HG02623 (cell line): ENCODE results near the gene SCIN.
"Not testable (repeated sequence)": the region's sequence is repeated elsewhere in the genome, so short reads cannot be mapped to it uniquely, and the experiment has no call there.

Experiments used
- ATAC-seq: cut with Tn5 transposase; IDR thresholded peaks from one replicate; pipeline ENCODE4 v1.9.1; 2021; ENCODE audit warnings: moderate library complexity; ENCODE audit not compliant: unreplicated experiment

Gene SCIN

DNA sequence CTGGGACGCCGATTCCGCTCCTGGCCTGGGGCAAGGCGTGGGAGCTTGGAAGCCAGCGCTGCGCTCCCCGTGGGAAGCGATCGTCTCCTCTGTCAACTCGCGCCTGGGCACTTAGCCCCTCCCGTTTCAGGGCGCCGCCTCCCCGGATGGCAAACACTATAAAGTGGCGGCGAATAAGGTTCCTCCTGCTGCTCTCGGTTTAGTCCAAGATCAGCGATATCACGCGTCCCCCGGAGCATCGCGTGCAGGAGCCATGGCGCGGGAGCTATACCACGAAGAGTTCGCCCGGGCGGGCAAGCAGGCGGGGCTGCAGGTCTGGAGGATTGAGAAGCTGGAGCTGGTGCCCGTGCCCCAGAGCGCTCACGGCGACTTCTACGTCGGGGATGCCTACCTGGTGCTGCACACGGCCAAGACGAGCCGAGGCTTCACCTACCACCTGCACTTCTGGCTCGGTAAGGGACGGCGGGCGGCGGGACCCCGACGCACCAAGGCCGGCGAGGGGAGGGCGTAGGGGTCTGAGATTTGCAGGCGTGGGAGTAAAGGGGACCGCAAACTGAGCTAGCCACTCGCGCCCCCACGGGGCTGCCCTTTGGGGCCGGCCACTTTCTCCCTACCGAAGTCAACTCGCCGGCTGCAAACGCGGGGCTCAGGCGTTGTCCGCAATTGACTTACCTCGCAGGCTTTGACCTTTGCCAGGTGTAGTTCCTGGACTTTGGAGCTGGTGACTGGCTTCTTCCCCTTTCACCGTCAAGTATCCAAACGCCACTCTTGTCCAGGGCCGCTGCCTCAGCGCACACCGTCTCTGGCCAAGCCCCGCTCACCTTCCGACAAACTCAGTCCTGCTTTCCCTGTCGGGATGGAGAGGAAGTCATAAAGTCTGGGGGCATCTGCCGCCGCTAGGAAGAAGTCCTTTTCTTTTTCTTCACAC is at the start of gene SCIN:
Gene SCIN (plus strand): TSS at position 187 of the 928 bp plus-strand sequence. CDS start 67 bp downstream, at position 254.
- ATAC-seq = no peak

DNA sequence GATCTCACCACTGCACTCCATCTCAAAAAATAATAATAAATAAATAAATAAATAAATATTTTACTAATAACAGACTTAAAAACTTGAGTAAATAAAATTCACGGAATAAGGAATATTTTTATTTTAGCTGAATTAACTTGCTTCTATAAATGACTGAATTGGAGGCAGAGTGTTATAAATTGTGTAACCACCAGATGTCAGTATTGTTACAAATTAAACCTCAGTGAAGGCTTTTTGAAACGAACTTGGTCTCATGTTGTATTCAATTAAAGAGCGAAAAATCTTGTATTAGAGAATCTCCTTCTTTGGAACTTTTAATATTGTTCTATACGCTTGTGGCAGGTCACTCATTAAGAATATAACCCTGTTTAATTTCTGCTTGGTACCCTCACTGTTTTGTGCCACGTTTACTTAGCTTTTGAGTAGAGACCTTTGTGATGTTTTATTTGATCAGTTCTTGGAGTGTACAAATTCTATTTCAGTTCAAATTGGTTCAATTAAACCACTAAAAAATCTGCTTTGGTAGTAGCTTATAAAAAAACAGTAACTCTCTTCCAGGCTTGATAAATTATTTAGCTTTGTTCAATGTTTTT is 45.6 kb upstream of the SCIN start:
- no peak for ATAC-seq

DNA sequence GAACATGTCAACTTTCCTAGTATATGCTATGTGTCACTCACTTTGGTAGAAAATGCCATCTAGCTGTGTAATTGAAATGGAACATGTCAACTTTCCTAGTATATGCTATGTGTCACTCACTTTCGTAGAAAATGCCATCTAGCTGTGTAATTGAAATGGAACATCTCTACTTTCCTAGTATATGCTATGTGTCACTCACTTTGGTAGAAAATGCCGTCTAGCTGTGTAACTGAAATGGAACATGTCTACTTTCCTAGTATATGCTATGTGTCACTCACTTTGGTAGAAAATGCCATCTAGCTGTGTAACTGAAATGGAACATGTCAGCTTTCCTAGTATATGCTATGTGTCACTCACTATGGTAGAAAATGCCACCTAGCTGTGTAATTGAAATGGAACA is 43.8 kb upstream of the SCIN start:
- not testable (repeated sequence) for ATAC-seq

DNA sequence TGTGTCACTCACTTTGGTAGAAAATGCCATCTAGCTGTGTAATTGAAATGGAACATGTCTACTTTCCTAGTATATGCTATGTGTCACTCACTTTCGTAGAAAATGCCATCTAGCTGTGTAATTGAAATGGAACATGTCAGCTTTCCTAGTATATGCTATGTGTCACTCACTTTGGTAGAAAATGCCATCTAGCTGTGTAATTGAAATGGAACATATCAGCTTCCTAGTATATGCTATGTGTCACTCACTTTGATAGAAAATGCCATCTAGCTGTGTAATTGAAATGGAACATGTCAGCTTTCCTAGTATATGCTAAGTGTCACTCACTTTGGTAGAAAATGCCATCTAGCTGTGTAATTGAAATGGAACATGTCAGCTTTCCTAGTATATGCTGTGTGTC is 42.9 kb upstream of the SCIN start:
- ATAC-seq = not testable (repeated sequence)

DNA sequence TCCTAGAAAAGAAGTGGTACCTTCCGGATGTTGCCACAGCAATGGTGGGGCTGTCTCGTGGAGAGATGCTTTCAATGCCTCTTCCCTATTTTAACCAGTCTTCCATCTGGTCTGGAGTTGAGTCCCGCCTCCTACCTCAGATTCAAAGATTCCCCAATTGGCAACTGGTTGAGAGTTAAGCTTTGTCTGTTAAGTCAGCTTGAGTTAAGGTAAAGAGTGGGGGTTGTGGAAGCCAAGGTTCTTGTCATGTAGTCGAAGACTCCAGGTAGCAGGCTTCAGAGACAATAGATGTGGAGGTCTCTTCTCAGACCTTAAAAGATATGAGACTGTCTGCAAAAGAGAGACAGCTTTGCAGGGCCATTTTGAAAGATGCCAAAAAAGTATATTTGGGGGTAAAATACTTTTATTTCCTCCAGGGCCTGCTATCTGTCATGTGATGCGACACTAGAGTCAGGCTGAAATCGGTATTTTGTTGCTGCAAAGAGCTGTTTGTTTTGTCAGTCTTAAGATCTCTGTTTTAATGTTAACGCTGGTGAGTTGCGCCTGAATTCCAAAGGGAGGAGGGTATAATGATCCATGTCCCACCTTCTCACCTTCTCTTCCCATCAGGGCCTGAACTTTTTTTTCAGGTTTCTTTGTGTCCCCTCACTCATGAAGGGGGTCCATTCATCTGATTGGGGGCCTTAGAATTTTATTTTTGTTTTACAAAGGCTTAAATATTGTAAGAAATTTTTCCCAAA is 40.4 kb upstream of the SCIN start:
- no peak for ATAC-seq

DNA sequence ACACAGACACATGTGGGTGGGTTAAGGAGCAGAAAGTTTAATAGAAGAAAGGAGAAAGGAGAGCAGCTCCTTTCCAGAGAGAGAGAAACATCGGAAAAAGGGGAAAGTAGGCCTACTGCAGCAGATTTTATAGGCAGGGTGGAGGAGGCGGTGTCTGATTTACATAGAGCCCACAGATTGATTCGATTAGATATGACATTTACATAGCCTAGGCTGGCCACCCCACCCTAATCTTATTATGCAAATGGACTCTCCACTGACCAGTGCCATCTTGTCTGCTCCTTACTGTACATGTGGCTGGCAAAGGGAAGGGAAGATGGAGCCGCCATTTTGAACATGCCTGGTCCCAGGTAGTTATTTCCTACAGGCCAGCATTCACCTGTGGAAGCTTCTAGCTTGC is 38.7 kb upstream of the SCIN start:
- ATAC-seq = no peak

DNA sequence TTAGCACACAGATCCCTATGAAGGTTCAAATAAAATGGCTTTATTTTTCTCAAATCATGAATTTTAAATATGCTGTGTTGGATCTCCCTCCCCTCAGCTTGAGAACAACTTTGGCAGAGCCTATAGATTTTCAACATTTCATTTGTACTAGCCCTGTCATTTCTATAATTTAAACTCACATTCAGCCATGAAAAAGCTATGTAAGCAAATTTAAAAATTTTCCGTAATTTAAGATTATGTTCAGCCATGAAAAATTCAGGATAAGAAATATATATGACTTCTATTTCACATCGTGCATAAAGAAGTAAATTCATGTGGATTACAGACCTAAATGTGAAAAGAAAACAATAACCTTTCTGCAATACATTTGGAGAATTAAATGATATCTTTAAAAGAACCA is 36.5 kb upstream of the SCIN start:
- ATAC-seq = no peak

DNA sequence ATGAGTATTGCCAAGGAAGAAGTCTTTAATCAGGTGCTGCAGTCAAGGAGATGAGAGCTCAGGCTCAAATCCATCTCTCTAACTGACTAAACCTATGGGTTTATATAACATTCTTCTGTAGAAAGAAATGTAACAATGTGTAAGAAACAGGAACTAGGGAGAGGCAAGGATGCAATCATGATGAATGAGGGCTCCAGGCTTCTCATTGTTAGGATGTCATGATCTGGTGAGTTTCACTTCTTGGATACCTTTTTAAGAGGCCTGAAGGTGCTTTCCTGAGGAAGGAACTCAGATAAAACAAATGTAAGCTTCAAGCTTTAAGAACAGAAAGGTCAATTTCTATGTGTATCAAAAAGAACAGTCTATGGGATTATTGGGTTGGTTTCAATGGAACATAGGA is 30.8 kb upstream of the SCIN start:
- no peak for ATAC-seq

DNA sequence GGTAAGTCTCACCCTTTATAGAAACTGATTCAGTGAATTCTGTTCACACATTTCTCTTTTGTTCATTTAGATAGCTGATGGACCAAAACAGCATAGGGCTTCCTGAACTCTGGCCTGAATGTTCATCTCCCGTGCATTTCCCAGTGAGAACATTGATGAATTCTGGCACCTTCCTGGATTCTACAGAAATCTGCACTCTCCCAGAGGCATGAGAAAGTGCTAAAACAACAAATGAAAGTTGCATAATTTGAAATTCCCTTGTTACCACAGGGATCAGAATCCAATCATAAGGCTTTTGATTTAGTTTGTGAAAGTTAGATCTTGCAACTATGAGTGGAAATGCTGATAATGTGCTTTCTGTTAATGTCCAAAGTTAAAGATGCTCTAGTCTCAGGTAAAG is 29.7 kb upstream of the SCIN start:
- no peak for ATAC-seq

DNA sequence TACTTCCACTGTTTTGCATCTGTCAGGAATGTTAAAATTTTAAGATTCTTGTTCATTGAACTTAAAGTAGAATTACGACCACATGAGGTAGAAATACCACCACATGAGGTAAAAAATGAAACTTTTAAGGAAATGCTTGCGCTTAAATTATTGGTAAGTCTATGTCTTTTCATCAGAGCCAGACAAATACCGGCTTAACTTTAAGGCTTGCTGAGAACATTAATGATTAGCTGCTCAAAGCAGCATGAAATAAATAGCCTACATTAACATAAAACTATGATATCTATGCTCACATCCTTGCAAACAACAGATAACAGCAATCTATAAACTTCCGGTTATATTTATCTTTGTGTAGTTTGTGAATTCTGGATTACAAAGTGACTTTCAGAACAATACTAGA is 26.9 kb upstream of the SCIN start:
- ATAC-seq = no peak

DNA sequence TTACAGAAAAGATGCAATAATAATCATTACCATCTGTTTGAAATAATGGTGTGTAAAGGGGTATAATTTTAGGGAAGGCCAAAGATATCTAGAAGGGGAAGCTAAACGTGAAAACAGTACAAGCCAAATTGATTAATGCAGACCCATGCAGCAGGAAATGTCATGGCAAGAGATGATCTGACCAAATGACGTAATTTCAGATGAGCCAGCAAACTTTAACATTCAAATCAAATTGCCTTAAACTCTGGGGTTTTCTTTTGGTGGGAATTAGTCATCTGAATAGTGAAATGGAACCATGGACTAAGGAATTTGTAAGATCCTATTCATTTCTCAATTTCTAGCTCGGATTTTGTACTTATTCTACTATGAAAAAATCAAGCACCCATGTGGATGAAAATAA is 21.4 kb upstream of the SCIN start:
- ATAC-seq = no peak

DNA sequence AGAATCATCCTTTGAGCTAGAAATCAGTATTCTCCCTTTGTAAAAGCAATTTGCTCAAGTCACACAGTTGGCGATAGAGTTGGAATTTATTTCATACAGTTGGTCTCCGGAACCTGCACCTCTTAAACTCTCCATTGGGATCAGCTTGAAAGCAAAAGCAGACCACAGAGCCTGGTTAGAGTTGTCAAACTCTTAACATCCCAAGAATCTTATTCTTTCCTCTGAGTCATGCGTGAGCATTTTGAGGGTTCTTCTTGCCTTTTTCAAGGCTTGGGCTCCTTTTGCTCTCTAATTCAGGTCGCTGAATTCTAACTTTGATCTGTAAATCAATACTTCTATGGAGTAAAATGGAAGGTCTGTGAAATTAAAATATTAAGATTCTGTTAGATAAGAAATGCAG is 19.6 kb upstream of the SCIN start:
- no peak for ATAC-seq

DNA sequence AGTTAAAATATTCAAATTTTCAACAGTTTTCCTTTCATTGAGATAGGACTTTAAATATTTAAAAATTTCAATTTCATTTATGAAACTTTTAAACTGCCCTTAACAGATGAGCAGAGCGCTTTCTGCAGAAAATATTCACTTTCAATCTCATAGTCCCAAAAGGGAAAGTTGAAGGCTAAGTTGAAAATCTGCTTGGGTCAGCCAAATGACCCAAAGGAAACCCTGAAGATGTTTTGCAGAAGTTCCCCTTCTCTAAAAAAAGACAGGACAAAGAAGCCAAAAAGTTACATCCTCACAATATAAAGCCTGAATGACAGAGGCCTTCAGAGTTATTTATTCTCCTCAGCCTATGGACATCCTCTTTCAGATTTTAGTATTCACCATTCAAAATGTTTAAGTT is 17.6 kb upstream of the SCIN start:
- no peak for ATAC-seq

DNA sequence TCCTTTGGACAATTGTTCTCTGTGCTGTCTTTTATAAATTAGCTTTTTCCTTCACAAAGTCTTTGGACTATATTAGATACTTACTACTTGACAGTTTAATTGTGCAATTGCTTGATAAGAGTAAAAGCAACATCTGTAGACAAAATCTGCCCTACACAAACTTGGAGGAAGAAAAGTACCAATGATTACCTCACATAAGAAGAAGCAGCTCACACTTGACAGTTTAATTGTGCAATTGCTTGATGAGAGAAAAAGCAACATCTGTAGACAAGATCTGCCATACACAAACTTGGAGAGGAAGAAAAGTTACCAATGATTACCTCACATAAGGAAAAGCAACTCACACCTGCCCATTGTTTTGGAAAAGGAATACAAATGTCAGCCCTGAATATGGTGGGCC is 17.1 kb upstream of the SCIN start:
- ATAC-seq = no peak

DNA sequence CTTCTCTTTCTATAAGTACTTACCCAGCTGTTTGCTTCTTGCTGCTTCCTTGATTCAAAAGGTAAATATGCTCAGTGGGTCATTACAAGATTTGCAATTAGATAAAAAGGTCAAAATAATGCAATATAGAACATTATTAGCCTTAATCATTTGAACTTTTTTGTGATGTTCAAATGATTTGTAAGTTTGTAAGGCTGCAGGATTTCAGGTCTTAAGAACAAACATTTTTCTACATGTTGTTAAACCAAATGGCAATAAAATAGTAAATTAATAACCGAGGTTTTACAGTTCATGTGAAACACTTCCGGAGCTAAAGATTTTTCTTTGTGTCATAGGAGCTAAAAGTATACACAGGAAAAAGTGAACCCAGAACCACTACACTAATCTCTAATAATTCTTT is 16.2 kb upstream of the SCIN start:
- no peak for ATAC-seq

DNA sequence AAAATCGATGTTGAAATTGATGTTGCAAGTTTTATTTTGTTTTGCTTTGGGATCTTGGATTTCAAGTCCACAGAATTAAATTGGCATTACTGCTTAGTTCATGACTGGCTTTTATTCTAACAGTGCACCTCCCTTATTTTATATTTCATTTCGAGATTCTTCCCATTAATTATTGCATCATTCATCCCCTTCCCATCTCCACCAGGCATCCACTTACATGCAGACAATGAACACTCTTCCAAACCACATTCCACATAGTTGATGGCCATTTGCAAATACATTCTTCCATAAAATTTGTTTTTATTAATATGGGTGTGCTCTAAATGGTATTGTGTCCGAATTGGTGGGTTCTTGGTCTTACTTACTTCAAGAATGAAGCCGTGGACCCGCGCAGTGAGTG is 15.6 kb upstream of the SCIN start:
- ATAC-seq = no peak

DNA sequence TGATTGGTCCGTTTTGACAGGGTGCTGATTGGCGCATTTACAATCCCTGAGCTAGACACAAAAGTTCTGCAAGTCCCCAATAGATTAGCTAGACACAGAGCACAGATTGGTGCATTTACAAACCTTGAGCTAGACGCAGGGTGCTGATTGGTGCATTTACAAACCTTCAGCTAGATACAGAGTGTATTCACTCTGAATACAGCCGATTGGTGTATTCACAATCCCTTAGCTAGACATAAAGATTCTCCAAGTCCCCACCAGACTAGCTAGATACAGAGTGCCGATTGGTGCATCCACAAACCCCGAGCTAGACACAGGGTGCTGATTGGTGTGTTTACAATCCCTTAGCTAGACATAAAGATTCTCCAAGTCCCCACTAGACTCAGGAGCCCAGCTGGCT is 14.8 kb upstream of the SCIN start:
- ATAC-seq = not testable (repeated sequence)

DNA sequence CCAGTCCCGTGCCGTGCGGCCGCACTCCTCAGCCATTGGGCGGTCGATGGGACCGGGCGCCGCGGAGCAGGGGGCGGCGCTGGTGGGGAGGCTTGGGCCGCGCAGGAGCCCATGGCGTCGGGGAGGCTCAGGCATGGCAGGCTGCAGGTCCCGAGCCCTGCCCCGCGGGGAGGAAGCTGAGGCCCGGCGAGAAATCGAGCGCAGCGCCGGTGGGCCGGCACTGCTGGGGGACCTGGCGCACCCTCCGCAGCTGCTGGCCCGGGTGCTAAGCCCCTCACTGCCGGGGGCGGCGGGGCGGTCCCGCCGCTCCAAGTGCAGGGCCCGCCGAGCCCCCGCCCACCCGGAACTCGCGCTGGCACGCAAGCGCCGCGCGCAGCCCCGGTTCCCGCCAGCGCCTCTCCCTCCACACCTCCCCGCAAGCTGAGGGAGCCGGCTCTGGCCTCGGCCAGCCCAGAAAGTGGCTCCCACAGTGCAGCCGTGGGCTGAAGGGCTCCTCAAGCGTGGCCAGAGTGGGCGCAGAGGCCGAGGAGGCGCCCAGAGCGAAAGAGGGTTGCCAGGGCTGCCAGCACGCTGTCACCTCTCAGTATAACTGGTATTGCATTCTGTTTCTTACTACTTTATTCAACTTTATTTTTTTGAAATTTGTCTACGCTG is 14.3 kb upstream of the SCIN start:
- not testable (repeated sequence) for ATAC-seq

DNA sequence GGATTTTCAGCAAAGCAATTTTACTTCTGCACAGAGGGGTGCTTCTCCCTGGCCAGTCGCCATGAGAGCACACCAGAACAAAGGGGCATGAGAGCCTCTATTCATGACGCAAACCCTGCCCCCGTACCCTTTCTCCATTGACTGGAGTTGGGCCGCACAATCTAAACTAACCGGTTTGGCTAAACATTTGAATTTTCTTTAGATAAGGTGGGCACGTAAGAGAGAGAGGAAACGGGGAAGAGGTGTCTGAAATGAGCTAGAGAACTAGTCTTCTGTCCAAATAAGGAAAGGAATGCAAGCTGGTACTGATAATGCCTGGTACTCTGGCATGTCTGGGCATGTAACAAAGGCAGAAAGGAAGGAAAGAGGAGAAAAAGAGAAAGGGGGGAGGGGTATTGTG is 13.2 kb upstream of the SCIN start:
- ATAC-seq = no peak

DNA sequence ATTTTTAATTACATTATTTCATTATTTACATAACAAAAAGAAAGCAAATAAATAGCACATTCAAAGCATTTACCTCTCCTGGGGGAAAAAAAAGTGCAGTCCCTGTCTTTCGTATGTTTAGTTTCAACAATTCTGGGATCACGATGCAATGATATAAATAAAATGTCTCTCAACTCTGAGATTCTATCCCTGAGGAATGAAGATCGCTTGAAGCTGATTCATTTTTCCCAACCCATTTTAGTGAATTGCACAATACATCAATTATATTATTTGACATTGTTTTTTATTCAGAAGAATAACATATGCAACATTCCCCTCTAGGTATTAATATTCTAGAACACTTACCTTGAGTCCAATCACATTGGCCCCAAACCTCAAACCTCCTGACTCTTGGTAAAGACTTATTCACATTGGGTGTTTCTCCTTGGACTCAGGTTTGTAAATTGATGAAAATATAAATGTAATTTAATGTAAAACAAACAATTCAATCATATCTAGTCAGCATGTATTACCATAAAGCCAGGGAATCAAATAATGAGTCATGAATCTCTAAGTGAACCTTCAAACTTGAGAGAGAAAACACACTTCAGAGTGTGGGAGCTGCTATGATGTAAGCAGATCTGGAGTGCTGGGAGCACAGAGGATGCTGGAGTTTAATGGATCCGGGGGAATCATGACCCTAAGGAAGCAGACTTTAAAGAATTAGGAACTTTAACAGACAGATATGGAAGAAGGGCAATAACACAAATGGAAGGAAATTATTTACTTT is 5.3 kb upstream of the SCIN start:
- ATAC-seq = no peak

DNA sequence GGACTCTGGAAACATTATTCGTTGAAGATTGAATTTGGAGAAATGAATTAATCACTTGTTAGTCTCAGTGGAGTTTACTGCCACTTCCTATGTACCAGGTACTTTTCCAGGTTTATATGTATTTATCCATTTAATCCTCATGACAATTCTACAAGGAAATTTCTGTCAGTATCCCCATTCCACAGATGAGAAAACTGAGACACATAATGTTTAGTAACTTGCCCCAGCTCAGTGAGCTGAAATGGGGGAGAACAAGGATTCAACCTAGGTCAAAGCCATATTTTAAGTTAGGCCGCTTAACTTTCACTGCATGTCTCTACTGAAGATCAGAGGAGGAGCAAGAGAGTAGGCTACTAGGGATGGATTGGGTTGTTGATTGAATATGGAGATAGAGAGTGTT is 4.6 kb upstream of the SCIN start:
- no peak for ATAC-seq
